Hindlimb muscle (tissue), 1 donor: ENCODE data around the gene SLC10A3. TPM values are rescaled to one million over a fixed set of nuclear protein-coding genes. Genes with fewer than 3 reads are reported as not detected.
"Not testable (repeated sequence)": the region's sequence is repeated elsewhere in the genome, so short reads cannot be mapped to it uniquely, and the experiment has no call there.

Source experiments
- DNase-seq: peaks from one replicate; pipeline ENCODE4 v3.0.0-alpha.2; 2013
- polyA plus RNA-seq: library from polyadenylated mRNA; unstranded; fragments of 120-200 nt; gene quantifications from one replicate; pipeline ENCODE4 v1.2.1, GENCODE V29; 2013; ENCODE audit not compliant: insufficient read length

The SLC10A3 gene
- polyA plus RNA-seq, 1 donor: 12.2 TPM

DNA sequence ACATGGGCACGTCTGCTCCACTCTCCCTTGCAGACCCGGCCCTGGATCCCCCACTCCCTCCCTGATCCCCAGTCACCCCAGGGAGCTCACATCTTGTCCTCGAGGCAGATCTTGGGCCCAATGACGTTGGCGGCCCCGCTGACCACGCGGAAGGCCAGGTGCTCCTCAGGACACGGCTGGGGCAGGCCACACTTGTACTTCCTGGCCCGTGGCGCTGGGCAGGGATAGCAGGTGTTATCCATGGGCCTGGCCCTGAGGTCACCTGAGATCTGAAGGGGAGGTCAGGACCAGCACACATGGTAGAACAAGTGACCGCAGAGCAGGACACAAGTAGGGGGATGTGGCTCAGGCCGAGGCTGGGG, 17.9 kb upstream of the SLC10A3 start:
- DNase-seq: no peak

- DNase-seq: no peak
These were observed 17.4 kb upstream of the SLC10A3 start for GRCh38 chrX:154507673-154508383.

- DNase-seq: no peak
These were observed 16.3 kb upstream of the SLC10A3 start for GRCh38 chrX:154506483-154507332.

DNA sequence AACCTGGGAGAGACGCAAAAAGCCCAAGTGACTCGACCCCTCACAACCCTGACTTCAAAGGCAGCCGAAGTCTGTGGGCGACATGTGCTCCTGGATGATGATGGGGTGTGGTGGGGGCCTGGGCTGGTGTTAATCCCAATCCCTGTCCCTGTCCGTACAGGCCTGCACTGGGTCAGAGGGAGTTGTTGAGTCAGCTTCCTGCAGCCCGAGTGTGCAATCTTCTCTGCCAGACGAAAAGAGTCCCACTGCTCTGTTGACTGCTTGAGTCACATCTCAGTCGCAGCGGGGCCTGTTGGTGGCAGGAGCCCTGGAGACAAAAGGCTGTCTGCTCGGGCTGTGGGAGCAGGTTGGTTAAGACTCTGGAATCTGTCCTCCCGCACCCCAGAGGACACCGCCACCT, 15.3 kb upstream of the SLC10A3 start:
- DNase-seq: no peak

DNA sequence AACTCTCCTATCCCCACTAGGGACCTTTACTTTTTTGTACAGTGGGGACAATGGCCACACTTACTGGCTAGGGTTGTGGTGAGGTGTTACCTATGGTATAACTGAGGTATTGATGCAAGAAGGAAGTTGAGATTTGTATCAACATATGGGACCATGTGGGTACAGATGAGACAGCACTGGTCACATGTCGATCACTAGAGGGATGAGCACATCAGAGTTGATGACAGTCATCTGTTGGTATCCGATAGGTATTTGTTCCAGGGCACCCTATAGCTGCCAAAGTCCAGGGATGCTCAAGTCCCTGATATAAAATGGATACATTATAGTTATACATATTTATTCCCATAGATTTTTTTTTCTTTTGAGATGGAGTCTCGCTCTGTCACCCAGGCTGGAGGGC, 12.6 kb upstream of the SLC10A3 start:
- no peak for DNase-seq

DNA sequence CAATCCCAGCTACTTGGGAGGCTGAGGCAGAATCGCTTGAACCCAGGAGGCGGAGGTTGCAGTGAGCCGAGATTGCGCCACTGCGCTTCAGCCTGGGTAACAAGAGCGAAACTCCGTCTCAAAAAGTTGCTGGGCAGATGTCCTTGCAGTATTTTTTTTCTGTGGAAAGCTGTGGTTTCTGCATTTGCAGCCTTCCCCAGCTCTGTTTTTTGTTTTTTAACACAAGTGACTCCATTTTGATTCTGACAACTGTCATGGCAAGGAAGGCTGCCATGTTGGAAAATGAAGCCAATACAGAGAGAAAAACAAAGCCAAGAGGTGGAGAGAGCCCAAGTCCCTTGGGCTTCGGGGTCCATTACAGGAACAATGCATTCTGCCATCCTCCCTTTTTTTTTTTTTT, 11.7 kb upstream of the SLC10A3 start:
- no peak for DNase-seq

- DNase-seq: not testable (repeated sequence)
These were observed 11.0 kb upstream of the SLC10A3 start for GRCh38 chrX:154501423-154501822.

GRCh38 chrX:154496591-154497137, 6.2 kb upstream of the SLC10A3 start:
- DNase-seq: not testable (repeated sequence)

GRCh38 chrX:154495472-154495922, 5.1 kb upstream of the SLC10A3 start:
- no peak for DNase-seq

GRCh38 chrX:154494715-154495114, 4.3 kb upstream of the SLC10A3 start:
- no peak for DNase-seq

DNA sequence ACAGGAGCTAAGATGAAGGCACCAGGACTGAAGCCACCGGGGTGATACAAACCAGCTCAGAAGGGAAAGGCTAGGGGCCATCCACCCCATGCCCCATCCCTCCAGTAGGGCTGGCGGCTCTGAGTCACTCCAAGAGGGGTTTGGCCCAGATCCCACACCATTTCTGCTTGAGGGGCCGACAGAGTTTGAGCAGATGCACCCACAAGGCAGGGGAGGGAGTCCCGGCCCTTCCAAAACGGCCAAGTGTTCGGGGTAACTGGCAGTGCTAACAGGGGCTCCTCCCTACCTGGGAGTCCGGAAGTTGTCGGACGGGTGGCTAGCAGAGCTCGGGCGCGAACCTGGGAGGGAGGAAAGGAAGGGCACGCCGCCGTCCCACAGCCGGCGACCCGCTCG, 412 bp downstream of the SLC10A3 start:
- DNase-seq: no peak

DNA sequence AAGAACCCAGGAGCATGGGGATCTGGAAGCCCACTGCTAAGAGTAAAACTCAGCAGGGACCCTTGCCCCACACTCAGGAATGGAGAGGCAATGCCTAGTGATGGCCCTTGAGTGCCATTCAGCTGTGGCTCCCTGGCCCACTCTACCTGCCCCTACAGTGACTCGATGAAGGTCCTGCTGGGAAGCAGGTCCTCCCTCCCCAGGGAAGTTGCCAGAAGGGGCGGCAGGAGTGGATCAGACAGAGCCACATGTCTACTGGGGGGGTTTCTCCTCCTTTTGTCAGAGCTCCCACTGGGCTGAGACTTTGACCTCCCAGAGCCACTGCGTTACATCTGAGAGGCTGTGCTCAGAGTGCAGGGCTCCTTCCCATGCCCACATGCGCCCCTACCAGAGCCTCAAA, 1.2 kb downstream of the SLC10A3 start:
- DNase-seq: no peak

GRCh38 chrX:154488336-154489075, 1.9 kb downstream of the SLC10A3 start:
- DNase-seq: no peak

GRCh38 chrX:154487518-154488290, 2.7 kb downstream of the SLC10A3 start:
- no peak for DNase-seq

GRCh38 chrX:154486396-154487207, 3.8 kb downstream of the SLC10A3 start, which contains the start of gene UBL4A:
TSS of gene UBL4A (minus strand) at chrX:154486615. CDS start at chrX:154486584, 31 bp downstream.
- no peak for DNase-seq

DNA sequence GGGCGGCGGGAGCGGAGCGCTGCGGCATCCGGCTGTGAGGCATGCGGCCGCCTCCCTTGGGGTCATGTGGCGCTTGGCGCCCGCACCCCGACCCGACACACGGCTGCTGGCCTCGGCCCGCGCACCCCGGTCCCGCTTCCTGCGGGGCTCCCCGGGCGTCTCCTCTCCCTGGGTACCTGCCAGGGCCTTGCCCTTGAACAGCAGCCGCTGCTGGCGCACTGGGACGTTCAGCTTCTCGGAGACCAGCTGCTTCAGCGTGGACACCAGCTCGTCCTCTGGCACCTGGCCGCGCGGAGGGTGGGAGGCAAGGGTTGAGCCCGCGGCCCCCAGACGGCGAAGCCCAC, 4.4 kb downstream of the SLC10A3 start:
- DNase-seq: no peak

GRCh38 chrX:154485150-154486051, 5.0 kb downstream of the SLC10A3 start:
- DNase-seq: no peak

- DNase-seq: no peak
These were observed 5.9 kb downstream of the SLC10A3 start for GRCh38 chrX:154484255-154485149.

DNA sequence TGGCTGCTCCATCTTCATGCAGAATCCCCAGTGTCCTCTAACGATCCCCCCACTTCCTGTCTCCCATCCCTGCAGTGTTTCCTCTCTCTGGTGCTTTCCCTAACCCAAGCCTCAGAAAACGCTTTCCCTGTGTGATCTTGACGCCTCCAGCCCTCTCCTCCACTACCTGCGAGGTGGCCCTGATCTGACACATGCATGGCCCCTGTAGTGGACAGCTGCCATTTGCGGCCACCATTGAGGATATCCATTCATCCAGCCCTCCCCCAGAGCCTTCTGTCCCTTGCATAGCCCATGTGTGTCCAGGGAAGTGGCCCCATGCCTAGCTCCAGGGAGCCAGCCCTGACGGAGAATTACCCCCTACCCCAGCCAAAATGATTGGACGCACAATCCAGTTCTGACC, 7.1 kb downstream of the SLC10A3 start:
- DNase-seq: no peak
